Stimulated activated CD8-positive, alpha-beta memory T cell treated with anti-CD3 and anti-CD28 coated beads, Interleukin-15, amount 100 ng/mL, for 48 hours (primary cell): ENCODE results near the gene ZNF581.

ENCODE experiments used
- DNase-seq, 2 donors: peaks; one replicate each; pipeline ENCODE4 v3.0.0-alpha.2; 2020; ENCODE audit warnings: low read depth in 2 of 2

The ZNF581 gene

DNA sequence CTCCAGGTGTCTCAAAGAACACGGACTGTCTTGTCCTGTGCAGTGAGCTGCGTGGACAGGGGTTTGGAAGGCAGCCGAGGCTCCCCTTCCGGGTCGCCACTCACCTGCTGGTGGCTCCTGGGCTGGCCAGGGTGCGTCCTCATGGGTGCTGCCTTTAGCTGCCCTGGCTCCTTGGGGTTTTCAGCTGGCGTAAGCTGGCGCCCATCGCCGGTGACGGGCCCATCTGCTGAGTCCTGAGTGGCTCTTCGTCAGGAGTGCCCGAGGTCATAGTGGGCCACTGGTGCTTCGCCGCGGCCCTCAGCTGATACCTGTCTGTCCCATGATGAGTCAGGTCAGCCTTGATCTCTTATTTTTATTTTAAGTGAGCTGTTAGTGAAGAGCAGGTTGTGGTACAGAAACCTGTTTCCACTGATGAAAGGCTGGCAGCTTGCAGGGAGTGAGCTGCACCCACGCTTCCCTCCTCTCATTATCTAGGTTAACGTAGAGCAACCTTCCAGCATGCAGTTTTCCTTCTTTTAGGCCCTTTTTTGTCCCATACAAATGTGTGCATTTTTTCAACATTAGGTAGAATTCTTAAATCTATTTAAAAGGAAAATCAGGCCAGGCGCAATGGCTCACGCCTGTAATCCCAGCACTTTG is 50.0 kb downstream of the ZNF581 start:
- DNase-seq = no peak

DNA sequence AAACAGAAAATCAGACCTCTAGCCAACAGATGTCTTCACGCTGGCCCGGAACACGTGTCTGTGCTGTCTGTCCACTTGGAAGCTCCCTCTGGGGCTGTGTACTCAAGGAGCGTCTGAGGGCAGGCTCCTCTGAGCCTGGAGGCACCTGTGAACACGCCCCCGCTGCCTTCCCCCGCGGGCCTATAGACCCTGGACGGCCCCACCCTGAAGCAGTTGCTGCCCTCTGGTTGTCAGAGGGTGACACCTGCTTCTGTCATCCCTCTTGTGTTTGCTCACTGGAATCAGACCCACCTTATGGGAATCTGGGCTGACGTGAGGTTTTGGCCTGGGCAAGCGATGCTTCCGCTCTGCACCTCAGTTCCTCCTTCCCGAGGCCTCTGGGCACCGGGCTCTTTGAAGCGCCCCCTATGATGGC is 50.8 kb downstream of the ZNF581 start:
- no peak for DNase-seq

DNA sequence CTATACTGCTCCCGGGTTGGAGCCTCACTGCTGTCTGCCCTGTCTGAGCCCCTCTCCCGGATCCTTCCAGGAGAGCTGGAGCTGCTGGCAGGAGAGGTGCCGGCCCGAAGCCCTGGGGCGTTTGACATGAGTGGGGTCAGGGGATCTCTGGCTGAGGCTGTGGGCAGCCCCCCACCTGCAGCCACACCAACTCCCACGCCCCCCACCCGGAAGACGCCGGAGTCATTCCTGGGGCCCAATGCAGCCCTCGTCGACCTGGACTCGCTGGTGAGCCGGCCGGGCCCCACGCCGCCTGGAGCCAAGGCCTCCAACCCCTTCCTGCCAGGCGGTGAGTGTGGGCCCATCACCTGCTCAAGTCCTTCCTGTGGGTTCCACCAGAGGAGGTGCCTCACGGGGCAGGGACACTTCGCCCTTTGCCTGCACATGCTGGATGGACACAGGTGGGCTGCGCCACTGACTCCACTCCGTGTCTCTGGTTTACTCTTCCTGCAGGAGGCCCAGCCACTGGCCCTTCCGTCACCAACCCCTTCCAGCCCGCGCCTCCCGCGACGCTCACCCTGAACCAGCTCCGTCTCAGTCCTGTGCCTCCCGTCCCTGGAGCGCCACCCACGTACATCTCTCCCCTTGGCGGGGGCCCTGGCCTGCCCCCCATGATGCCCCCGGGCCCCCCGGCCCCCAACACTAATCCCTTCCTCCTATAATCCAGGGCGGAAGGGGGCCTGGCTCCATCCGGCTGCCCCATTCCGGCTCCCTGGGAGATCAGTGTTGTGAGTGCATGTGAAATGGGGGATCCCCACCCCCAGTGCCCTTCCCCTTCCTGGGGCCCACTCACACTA is 51.4 kb downstream of the ZNF581 start:
- DNase-seq = no peak
